GM12874 (cell line): ENCODE results near the gene PBXIP1.

Experiments
- CTCF ChIP-seq: IDR thresholded peaks from 2 replicates; pipeline ENCODE4 v1.5.1; 2011; ENCODE audit warnings: low read depth, mild to moderate bottlenecking, control low read depth, low read length, moderate library complexity; ENCODE audit not compliant: insufficient read depth

Gene PBXIP1

GRCh38 chr1:154954541-154954940 is 1.4 kb downstream of the PBXIP1 start:
- TF ChIP-seq CTCF = no peak

DNA sequence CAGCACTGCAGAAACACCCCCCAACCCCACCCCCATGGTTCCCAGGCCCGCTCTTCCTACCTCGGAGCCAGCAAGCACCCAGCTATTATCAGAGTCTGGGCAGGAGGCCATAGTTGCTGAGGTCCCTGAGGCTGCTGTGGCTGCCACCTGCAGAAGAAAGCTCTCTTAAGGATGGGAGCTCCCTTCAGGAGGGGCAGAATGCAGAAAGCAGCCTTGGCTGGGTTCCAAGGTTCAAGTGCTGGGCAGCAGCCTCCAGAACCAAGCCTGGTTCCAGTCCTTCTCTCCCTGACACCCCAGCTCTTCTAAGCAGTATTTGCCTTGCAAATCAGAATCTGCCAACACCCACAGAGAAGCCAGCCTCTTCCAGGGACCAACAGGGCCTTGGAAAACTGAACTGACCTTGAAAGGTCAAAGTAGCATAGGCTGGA is 2.3 kb downstream of the PBXIP1 start:
- no peak for TF ChIP-seq CTCF

DNA sequence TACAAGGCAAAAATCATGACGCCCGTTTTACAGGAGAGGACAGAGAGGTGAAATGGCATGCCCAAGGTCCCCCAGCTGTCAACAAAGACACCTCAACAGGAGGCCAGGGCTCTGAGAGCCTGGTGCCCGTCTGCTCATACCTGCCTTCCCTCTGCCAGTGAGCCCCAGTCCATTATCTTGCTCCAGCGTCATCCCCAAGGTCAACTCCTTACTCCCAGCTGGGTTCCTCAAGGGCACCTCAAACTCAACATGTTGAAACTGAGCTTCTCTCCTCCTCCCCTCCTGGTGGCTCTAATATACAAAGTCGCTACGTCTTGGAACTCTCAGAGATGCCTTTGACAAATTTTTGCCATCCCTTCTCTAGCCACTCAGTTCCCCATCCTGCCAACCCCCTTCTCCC is 3.2 kb downstream of the PBXIP1 start:
- no peak for TF ChIP-seq CTCF

DNA sequence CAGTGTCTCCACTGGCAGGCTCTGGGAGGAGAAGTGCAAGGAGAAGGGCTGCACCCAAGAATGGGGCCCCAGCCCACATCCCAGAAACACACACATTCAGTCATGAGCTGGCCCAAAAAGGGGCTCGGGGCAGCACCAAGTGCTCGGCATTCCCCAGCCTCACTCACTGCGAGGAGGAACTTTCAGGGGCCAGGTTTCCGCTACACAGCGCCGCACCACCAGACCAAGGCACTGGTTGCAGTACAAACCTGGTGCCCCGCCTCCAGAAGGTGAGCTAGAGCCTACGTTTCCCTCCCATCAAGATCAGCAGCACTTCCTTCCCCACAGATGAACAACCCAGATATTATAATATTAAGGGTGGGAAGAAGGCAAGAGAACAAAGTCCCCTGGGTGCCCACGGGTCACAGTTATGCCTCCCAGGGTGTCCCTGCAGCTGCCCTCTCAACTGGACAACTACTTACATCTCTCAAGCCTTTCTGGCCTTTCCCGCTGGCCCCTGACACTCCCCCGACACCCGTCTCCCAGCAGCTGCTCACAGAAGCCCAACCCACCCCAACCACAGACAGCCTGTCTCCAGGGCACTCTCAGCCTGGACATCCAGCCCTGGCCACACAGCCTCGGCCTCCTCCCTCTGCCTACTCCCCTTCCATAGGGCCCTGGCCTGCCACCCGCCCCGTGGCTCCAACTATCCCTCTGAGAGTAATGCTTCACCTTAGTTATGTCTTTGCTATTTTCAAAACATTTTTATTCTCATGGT is 3.8 kb downstream of the PBXIP1 start:
- TF ChIP-seq CTCF = no peak

DNA sequence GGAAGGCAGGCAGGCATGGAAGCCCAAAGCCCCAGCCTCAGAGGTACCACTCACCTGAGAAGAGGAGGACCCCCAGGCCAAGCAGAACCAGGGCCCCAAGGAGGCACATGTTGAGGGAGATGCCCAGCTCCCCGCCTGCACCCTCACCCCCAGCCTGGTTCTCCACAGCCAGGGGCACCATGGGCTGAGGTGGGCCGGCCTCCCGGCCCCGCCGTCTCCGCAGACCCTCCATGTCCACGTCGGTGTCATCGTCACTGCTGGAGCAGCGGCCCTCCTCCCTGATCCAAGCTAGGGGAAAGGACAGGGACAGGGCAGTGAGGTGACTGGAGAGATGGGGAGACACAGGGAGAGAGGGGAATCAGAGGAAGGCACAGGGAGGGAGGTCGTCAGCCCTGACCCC is 7.8 kb downstream of the PBXIP1 start:
- TF ChIP-seq CTCF = no peak

GRCh38 chr1:154945962-154946850 is 9.7 kb downstream of the PBXIP1 start:
- no peak for TF ChIP-seq CTCF

GRCh38 chr1:154945160-154945961 is 10.5 kb downstream of the PBXIP1 start:
- TF ChIP-seq CTCF = no peak
